Ishikawa (cell line): ENCODE measurements around the gene LMF1.

Experiments used
- CEBPB ChIP-seq: IDR thresholded peaks from 2 replicates; pipeline ENCODE4 v1.6.1; 2012
- CREB1 ChIP-seq: IDR thresholded peaks from 2 replicates; pipeline ENCODE4 v1.6.1; 2012; ENCODE audit warnings: low read depth
- EGR1 ChIP-seq: IDR thresholded peaks from 2 replicates; pipeline ENCODE4 v1.6.1; 2012
- EP300 ChIP-seq: IDR thresholded peaks from 2 replicates; pipeline ENCODE4 v1.6.1; 2012; ENCODE audit warnings: borderline replicate concordance
- FOXM1 ChIP-seq: IDR thresholded peaks from 2 replicates; pipeline ENCODE4 v1.6.1; 2012; ENCODE audit warnings: low read depth, borderline replicate concordance
- MAX ChIP-seq: IDR thresholded peaks from 2 replicates; pipeline ENCODE4 v1.6.1; 2012
- NFIC ChIP-seq: IDR thresholded peaks from 2 replicates; pipeline ENCODE4 v1.6.1; 2012
- RAD21 ChIP-seq: IDR thresholded peaks from 2 replicates; pipeline ENCODE4 v1.6.1; 2012; ENCODE audit warnings: low read depth
- REST ChIP-seq: IDR thresholded peaks from 2 replicates; pipeline ENCODE4 v1.6.1; 2012; ENCODE audit warnings: low read depth, mild to moderate bottlenecking
- TAF1 ChIP-seq: IDR thresholded peaks from 2 replicates; pipeline ENCODE4 v1.6.1; 2012; ENCODE audit warnings: low read depth, mild to moderate bottlenecking
- TCF12 ChIP-seq: IDR thresholded peaks from 2 replicates; pipeline ENCODE4 v1.6.1; 2012; ENCODE audit warnings: low read depth
- TEAD4 ChIP-seq: IDR thresholded peaks from 2 replicates; pipeline ENCODE4 v1.6.1; 2012
- USF1 ChIP-seq: IDR thresholded peaks from 2 replicates; pipeline ENCODE4 v1.6.1; 2012
- YY1 ChIP-seq: IDR thresholded peaks from 2 replicates; pipeline ENCODE4 v1.6.1; 2012; ENCODE audit warnings: low read depth
- ZBTB7A ChIP-seq: IDR thresholded peaks from 2 replicates; pipeline ENCODE4 v1.6.1; 2012; ENCODE audit warnings: low read depth

The LMF1 gene

GRCh38 chr16:977081-977701 is 6.4 kb upstream of the LMF1 start:
- TF ChIP-seq RAD21, result no peak
- no peak for TF ChIP-seq MAX
- TF ChIP-seq USF1, result no peak
- no peak for TF ChIP-seq YY1
- TF ChIP-seq CREB1, result no peak
- TF ChIP-seq FOXM1, result no peak
- no peak for TF ChIP-seq CEBPB
- TF ChIP-seq REST, result no peak

- TF ChIP-seq FOXM1 (no peak), YY1 (no peak), ZBTB7A (no peak), EP300 (no peak), TEAD4 (no peak), TCF12 (no peak), CEBPB (no peak), RAD21 (no peak), EGR1 (no peak), TAF1 (no peak), REST (no peak), USF1 (no peak), NFIC (no peak), CREB1 (no peak), MAX (no peak)
Observed at GRCh38 chr16:976389-976931, 5.7 kb upstream of the LMF1 start.

- no peak for TF ChIP-seq REST
- no peak for TF ChIP-seq EGR1
- TF ChIP-seq CREB1, result no peak
- no peak for TF ChIP-seq TAF1
- TF ChIP-seq ZBTB7A, result no peak
- no peak for TF ChIP-seq YY1
Observed at GRCh38 chr16:975291-975690, 4.5 kb upstream of the LMF1 start.

- TF ChIP-seq ZBTB7A, result no peak
- no peak for TF ChIP-seq EGR1
- TF ChIP-seq RAD21, result no peak
- no peak for TF ChIP-seq TCF12
- no peak for TF ChIP-seq FOXM1
Observed at GRCh38 chr16:974611-975261, 4.0 kb upstream of the LMF1 start.
